GM12891 (cell line): ENCODE results near the gene OR7C1.
"Not testable (repeated sequence)": the region's sequence is repeated elsewhere in the genome, so short reads cannot be mapped to it uniquely, and the experiment has no call there.

Experiments
- DNase-seq: peaks from one replicate; pipeline ENCODE4 v3.0.0; 2011; ENCODE audit warnings: low spot score; ENCODE audit not compliant: insufficient read length
- FAIRE-seq: peaks from 2 replicates; lab custom pipeline; 2011; peaks lifted over from hg19 to GRCh38; lab: Jason Lieb, UNC
- PAX5 ChIP-seq: IDR thresholded peaks from 2 replicates; pipeline ENCODE4 v1.6.1; 2011; ENCODE audit warnings: low read length, moderate library complexity, mild to moderate bottlenecking; ENCODE audit not compliant: insufficient read depth, severe bottlenecking
- POLR2A ChIP-seq: IDR thresholded peaks from 2 replicates; pipeline ENCODE4 v1.6.1; 2011; ENCODE audit warnings: low read depth, low read length, control low read depth
- POLR2AphosphoS5 ChIP-seq: IDR thresholded peaks from 2 replicates; pipeline ENCODE4 v1.6.1; 2011; ENCODE audit warnings: low read depth, low read length, control low read depth
- POU2F2 ChIP-seq: IDR thresholded peaks from 2 replicates; pipeline ENCODE4 v1.6.1; 2011; ENCODE audit warnings: low read depth, mild to moderate bottlenecking, control low read depth, low read length, moderate library complexity
- SPI1 ChIP-seq: IDR thresholded peaks from 2 replicates; pipeline ENCODE4 v1.6.1; 2011; ENCODE audit warnings: low read depth, low read length, control low read depth
- TAF1 ChIP-seq: IDR thresholded peaks from 2 replicates; pipeline ENCODE4 v1.6.1; 2011; ENCODE audit warnings: low read depth, low read length, control low read depth

OR7C1 gene

DNA sequence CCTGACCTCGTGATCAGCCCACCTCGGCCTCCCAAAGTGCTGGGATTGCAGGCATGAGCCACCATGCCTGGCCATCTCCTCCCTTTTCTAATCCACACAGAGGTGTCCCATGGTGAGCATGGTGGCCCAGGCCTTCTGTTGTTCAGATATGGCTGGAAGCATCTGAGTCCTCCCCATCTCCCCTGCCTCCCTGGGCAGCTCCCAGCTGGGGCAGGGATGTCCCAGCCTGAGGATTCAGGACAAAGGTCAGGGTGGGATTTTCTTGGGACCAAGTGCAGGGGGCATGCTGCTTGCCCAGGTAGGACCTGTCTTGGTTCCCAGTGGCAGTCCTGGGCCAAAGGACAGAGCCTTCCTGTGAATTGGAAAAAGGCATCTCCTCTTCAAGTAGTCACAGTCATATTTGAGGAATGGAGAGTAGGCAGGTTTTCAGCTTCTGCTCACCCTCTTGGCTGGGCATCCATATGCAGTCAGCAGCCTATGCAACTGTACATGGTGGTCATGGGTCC lies 67.5 kb downstream of the OR7C1 start:
- no peak for TF ChIP-seq SPI1
- TF ChIP-seq POU2F2 = no peak
- no peak for TF ChIP-seq TAF1
- no peak for TF ChIP-seq POLR2AphosphoS5
- TF ChIP-seq PAX5 = no peak
- TF ChIP-seq POLR2A = no peak
- DNase-seq (no peak), FAIRE-seq (no peak)

DNA sequence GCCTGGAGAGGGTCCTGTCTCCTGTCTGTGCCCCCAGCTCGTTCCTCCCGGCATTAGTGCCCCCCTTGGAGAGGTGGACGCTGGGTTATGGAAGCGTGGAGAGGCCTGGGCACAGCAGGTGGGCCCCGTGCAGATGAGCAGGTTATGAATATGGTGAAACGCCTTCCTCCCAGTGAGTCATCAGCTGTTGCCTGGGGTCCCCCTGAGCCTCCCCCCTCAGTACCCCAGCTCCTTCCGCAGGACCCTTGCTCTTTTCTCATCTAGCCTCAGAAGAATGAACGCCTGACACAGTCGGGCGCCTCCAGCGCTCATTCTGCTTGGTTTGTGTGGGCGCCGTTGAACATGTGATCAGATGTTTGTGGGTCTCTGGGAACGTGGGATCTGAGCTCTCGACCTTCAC lies 69.1 kb downstream of the OR7C1 start:
- not testable (repeated sequence) for DNase-seq, FAIRE-seq

DNA sequence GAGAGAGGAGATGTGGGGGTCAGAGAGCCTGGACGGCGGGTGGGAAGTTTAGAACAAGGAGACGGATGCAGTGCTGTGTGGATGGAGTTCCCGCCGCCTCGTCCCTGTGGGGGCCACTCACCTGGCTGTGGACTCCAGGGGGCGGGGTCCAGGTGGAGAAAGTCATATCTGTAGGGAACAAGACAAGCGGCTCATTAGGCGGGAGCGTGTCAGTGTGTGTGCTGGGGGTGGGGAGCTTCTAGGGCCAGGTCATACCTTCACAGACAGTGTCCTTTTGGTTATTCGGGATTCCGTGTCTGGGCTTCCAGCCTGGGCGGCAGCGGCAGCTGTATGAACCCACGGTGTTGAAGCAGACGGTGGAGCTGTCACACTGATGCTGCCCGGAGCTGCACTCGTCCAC lies 69.6 kb downstream of the OR7C1 start:
- FAIRE-seq = peak; percentile 76
- DNase-seq = not testable (repeated sequence)

DNA sequence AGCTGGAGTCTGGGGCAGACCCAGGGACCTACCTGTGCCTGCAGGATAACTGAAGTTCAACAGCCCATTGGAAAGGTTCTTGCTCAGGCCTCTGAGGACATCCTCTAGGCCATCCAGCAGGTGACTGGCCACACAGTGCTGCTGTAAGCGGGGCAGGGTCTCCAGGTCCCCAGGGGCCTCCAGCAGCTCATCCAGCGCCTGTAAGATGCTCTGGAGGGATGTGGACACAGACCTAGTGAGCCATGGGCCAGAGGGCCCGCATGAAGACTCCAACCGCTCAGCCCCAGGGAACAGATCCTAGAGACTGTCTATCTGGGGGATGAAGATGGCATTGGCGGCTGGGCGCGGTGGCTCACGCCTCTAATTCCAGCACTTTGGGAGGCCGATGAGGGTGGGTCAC lies 70.6 kb downstream of the OR7C1 start:
- TF ChIP-seq PAX5 = no peak
- TF ChIP-seq POU2F2 = no peak
- TF ChIP-seq POLR2AphosphoS5 = no peak
- TF ChIP-seq POLR2A = no peak
- no peak for TF ChIP-seq TAF1
- TF ChIP-seq SPI1 = no peak
- DNase-seq = no peak
- no peak for FAIRE-seq

DNA sequence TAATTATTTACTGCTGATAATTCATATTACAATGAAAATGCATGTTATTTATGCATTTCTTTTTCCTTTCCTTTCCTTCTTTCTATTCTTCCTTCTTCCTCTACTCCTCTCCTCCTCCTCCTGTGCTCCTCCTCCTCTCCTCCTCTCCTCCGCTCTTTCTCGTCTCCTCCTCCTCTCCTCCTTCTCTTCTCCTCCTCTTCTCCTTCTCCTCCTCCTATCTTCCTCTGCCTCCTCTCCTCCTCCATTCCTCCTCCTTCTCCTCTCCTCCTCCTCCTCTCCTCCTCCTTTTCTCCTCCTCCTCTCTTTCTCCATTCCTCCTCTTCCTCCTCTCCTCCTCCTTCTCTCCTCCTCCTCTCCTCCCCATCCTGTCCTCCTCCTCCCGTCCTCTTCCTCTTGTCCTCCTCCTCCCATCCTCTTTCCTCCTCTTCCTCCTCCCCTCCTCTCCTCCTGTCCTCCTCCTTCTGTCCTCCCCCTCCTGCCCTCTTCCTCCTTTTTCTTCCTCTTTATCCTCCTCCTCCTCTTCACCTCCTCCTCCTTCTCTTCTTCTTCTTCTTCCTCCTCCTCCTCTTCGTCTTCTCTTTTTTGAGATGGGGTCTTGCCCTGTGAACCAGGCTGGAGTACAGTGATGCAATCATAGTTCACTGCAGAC lies 71.4 kb downstream of the OR7C1 start:
- FAIRE-seq = no peak
- no peak for DNase-seq
- TF ChIP-seq PAX5 = no peak
- TF ChIP-seq SPI1 = no peak
- no peak for TF ChIP-seq POLR2AphosphoS5
- TF ChIP-seq POLR2A = no peak
- no peak for TF ChIP-seq TAF1
- TF ChIP-seq POU2F2 = no peak

DNA sequence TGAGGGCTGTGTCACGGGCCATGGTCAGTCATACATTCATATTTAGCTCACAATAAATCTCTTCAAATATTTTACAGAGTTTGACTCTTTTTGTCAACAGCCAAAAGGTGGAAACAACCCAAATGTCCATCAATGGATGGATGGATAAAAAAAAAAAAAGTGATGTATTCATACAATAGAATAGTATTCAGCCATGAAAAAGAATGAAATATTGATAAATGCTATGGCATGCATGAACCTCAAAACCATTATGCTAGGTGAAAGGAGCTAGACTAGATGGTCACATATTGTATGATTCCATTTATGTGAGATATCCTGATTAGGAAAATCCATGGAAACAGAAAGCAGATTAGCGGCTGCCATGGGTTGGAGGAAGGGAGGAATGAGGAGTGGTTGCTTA lies 72.9 kb downstream of the OR7C1 start:
- no peak for FAIRE-seq
- no peak for DNase-seq
- no peak for TF ChIP-seq POLR2A
- TF ChIP-seq SPI1 = no peak
- no peak for TF ChIP-seq POU2F2
- no peak for TF ChIP-seq TAF1
- TF ChIP-seq PAX5 = no peak
- no peak for TF ChIP-seq POLR2AphosphoS5

DNA sequence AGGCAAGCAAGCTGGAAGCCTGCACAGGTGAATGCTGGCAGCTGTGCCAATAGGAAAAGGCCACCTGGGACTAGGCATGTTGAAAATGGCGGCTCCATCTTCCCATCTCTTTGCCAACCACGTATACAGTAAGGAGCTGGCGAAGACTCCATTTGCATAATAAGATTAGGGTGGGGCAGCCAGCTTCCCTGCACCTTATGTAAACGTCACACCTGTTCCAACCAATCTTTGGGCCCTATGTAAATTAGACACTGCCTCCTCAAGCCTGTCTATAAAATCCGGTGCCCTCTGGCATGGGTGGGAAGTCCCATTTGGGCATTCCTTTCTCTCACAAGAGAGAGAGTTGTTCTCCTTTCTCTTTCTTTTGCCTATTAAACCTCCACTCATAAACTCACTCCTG lies 73.4 kb downstream of the OR7C1 start:
- DNase-seq (no peak), FAIRE-seq (no peak)
- no peak for TF ChIP-seq TAF1
- TF ChIP-seq SPI1 = no peak
- TF ChIP-seq POLR2AphosphoS5 = no peak
- TF ChIP-seq PAX5 = no peak
- TF ChIP-seq POLR2A = no peak
- TF ChIP-seq POU2F2 = no peak

DNA sequence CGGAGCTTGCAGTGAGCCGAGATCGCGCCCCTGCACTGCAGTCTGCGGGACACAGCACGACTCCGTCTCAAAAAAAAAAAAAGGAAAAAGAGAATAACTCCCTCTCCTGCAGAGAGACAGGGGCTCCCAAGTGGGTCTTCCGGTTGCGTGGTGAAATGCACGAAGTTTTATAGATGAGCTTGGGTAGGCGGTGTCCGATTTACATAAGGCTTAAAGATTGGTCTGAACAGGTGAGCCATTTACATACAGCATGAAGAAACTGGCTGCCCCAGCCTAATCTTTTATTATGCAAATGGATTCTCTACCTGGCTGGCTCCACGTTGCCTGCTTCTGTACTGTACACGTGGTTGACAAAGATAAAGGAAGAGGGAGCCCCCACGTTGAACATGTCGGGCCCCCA lies 76.2 kb downstream of the OR7C1 start:
- FAIRE-seq (no peak), DNase-seq (no peak)
- TF ChIP-seq POLR2AphosphoS5 (no peak), TAF1 (no peak), POU2F2 (no peak), POLR2A (no peak), SPI1 (no peak), PAX5 (no peak)

DNA sequence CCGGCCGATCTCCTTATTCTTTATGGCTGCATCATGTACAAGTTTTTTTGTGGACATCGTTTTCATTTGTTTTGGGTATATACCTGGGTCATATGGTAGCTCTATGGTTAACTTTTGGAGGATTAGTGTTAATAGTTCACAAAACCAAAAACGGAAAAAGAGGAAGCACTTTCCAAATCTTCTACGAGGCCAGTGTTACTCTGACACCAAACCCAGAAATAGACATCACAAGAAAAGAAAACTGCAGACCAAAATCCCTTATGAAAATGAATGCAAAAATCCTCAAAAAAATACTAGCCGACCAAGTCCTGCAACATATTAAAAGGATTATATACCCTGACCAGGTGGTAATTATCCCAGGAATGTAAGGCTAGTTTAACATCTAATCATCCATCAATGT lies 86.4 kb downstream of the OR7C1 start:
- no peak for DNase-seq

More for the DNA sequence above, 86.4 kb downstream of the OR7C1 start:
- no peak for FAIRE-seq
- TF ChIP-seq POU2F2 = no peak
- TF ChIP-seq SPI1 = no peak
- no peak for TF ChIP-seq POLR2A
- TF ChIP-seq POLR2AphosphoS5 = no peak
- no peak for TF ChIP-seq PAX5
- no peak for TF ChIP-seq TAF1
